H1 (cell line): ENCODE data around the gene FRRS1. TPM values are rescaled to one million over a fixed set of nuclear protein-coding genes. Genes with fewer than 3 reads are reported as not detected.

Source experiments
- CTCF ChIA-PET: fragments of 300-600 bp; sonication (Branson Sonifier 250); formaldehyde crosslinking; loops from one replicate; lab custom pipeline; 2021; ENCODE audit not compliant: partially characterized antibody; lab: Charles Lee
- POLR2A ChIA-PET: fragments of 300-600 bp; sonication (Branson Sonifier 250); formaldehyde crosslinking; loops from one replicate; lab custom pipeline; 2021; ENCODE audit warnings: inconsistent platforms; ENCODE audit not compliant: partially characterized antibody; lab: Charles Lee
- DNase-seq, 2 experiments: peaks; one replicate each; pipeline versions ENCODE4 v3.0.0 to v3.0.0-alpha.2; 2010 to 2022; ENCODE audit warnings: low spot score in 2 of 2, low read depth in 1 of 2, mixed read lengths in 1 of 2
- FAIRE-seq: peaks from 2 replicates; lab custom pipeline; 2011; peaks lifted over from hg19 to GRCh38; lab: Jason Lieb, UNC
- H2AFZ ChIP-seq: 2 replicates; pipeline ENCODE4 v1.8.1; 2012; ENCODE audit warnings: low read length, inconsistent platforms
- H2AK5ac ChIP-seq: 2 replicates; pipeline ENCODE4 v1.6.1; 2013; ENCODE audit warnings: low read depth, low read length
- H2BK120ac ChIP-seq: replicated peaks from 2 replicates; pipeline ENCODE3; 2013; ENCODE audit warnings: low read depth, low read length, inconsistent platforms
- H2BK12ac ChIP-seq: 2 replicates; pipeline ENCODE4 v1.6.1; 2013; ENCODE audit warnings: low read depth, low read length
- H2BK15ac ChIP-seq: 2 replicates; pipeline ENCODE4 v1.6.1; 2013; ENCODE audit warnings: low read length
- H2BK20ac ChIP-seq: 2 replicates; pipeline ENCODE4 v1.6.1; 2013; ENCODE audit warnings: low read length
- H2BK5ac ChIP-seq: 2 replicates; pipeline ENCODE4 v1.6.1; 2013; ENCODE audit warnings: low read depth, low read length
- H3K14ac ChIP-seq: 2 replicates; pipeline ENCODE4 v1.6.1; 2013; ENCODE audit warnings: inconsistent platforms; ENCODE audit not compliant: insufficient read length
- H3K18ac ChIP-seq: 2 replicates; pipeline ENCODE4 v1.6.1; 2013; ENCODE audit warnings: low read length; ENCODE audit errors: extremely low read depth
- H3K23ac ChIP-seq: 2 replicates; pipeline ENCODE4 v1.6.1; 2013; ENCODE audit warnings: inconsistent platforms; ENCODE audit not compliant: insufficient read length
- H3K23me2 ChIP-seq: 2 replicates; pipeline ENCODE4 v1.6.1; 2013; ENCODE audit warnings: low read depth, low read length
- H3K27ac ChIP-seq: 2 replicates; pipeline ENCODE4 v1.6.1; 2011; ENCODE audit warnings: low read depth, low read length, inconsistent platforms
- H3K27me3 ChIP-seq, 4 experiments: replicated peaks in 1 of 4; 1 replicate in 1 of 4; 2 replicates in 3 of 4; pipeline versions ENCODE4 v1.6.1 to v1.8.1; 2011 to 2013; ENCODE audit warnings: low read length in 3 of 4, mild to moderate bottlenecking in 3 of 4, inconsistent platforms in 2 of 4, mixed read lengths in 2 of 4, moderate library complexity in 1 of 4; ENCODE audit not compliant: control insufficient read depth in 3 of 4, insufficient read depth in 3 of 4; ENCODE audit errors: extremely low read depth in 1 of 4
- H3K36me3 ChIP-seq, 4 experiments: 2 replicates each; pipeline versions ENCODE4 v1.6.1 to v1.8.1; 2011 to 2013; ENCODE audit warnings: mild to moderate bottlenecking in 4 of 4, low read length in 3 of 4, moderate library complexity in 2 of 4, control low read depth in 1 of 4, inconsistent platforms in 1 of 4; ENCODE audit not compliant: insufficient read depth in 4 of 4, control insufficient read depth in 2 of 4
- H3K4ac ChIP-seq: replicated peaks from 2 replicates; pipeline ENCODE3; 2013; ENCODE audit warnings: low read length, low read depth, mixed read lengths, inconsistent platforms; ENCODE audit not compliant: insufficient read length
- H3K4me1 ChIP-seq, 4 experiments: replicated peaks in 1 of 4; 1 replicate in 1 of 4; 2 replicates in 3 of 4; pipeline versions ENCODE4 v1.6.1 to v1.8.1; 2011 to 2013; ENCODE audit warnings: low read length in 3 of 4, inconsistent platforms in 2 of 4, mixed read lengths in 1 of 4; ENCODE audit not compliant: insufficient read depth in 4 of 4, control insufficient read depth in 3 of 4
- H3K4me2 ChIP-seq, 2 experiments: 2 replicates each; pipeline versions ENCODE4 v1.6.1 to v1.8.1; 2011 to 2013; ENCODE audit warnings: low read depth in 2 of 2, low read length in 2 of 2, control low read depth in 1 of 2, inconsistent platforms in 1 of 2, mild to moderate bottlenecking in 1 of 2; ENCODE audit not compliant: insufficient read depth in 1 of 2
- H3K4me3 ChIP-seq, 4 experiments: fragments of 200-600, 300-600 bp in 1 of 4; sonication (generic), shearing (Covaris generic), sonication (Bioruptor Twin) in 1 of 4; 2 replicates each; pipeline versions ENCODE4 v1.5.1 to v1.8.1; 2011 to 2016; ENCODE audit warnings: low read length in 4 of 4, low read depth in 3 of 4, control low read depth in 2 of 4, inconsistent platforms in 2 of 4, mild to moderate bottlenecking in 2 of 4, mixed read lengths in 1 of 4, moderate library complexity in 1 of 4; ENCODE audit not compliant: insufficient read depth in 2 of 4; ENCODE audit errors: extremely low read depth in 1 of 4
- H3K56ac ChIP-seq: replicated peaks from 2 replicates; pipeline ENCODE3; 2013; ENCODE audit warnings: low read depth, mild to moderate bottlenecking, mixed read lengths, low read length, inconsistent platforms; ENCODE audit not compliant: insufficient read length
- H3K79me1 ChIP-seq: 2 replicates; pipeline ENCODE4 v1.6.1; 2013; ENCODE audit warnings: low read depth, low read length, control low read depth
- H3K79me2 ChIP-seq, 2 experiments: 2 replicates each; pipeline versions ENCODE4 v1.6.1 to v1.8.1; 2012 to 2013; ENCODE audit warnings: low read length in 2 of 2, mild to moderate bottlenecking in 2 of 2, inconsistent platforms in 1 of 2; ENCODE audit not compliant: insufficient read depth in 2 of 2, control insufficient read depth in 1 of 2
- H3K9ac ChIP-seq, 4 experiments: replicated peaks in 1 of 4; 1 replicate in 1 of 4; 2 replicates in 3 of 4; pipeline versions ENCODE4 v1.6.1 to v1.8.1; 2011 to 2013; ENCODE audit warnings: low read depth in 3 of 4, low read length in 3 of 4, control low read depth in 2 of 4, mild to moderate bottlenecking in 2 of 4, moderate library complexity in 2 of 4, inconsistent platforms in 1 of 4; ENCODE audit errors: extremely low read depth in 1 of 4
- H3K9me3 ChIP-seq, 2 experiments: 2 replicates each; pipeline versions ENCODE4 v1.6.1 to v1.8.1; 2012 to 2013; ENCODE audit warnings: mild to moderate bottlenecking in 2 of 2, moderate library complexity in 2 of 2, control low read depth in 1 of 2, inconsistent platforms in 1 of 2, low read depth in 1 of 2, low read length in 1 of 2, mixed read lengths in 1 of 2; ENCODE audit not compliant: insufficient read depth in 2 of 2
- H4K20me1 ChIP-seq, 2 experiments: replicated peaks in 1 of 2; 2 replicates each; pipeline versions ENCODE3 to v1.8.1; 2011 to 2013; ENCODE audit warnings: inconsistent platforms in 2 of 2, low read length in 2 of 2, mild to moderate bottlenecking in 1 of 2; ENCODE audit not compliant: insufficient read depth in 2 of 2, control insufficient read depth in 1 of 2
- H4K5ac ChIP-seq: 2 replicates; pipeline ENCODE4 v1.6.1; 2013; ENCODE audit warnings: low read length, low read depth, mixed read lengths, inconsistent platforms; ENCODE audit not compliant: insufficient read length
- H4K8ac ChIP-seq: 2 replicates; pipeline ENCODE4 v1.8.0; 2013; ENCODE audit warnings: mild to moderate bottlenecking, moderate library complexity, low read length, inconsistent platforms; ENCODE audit not compliant: insufficient read depth; ENCODE audit errors: extremely low read depth
- H4K91ac ChIP-seq: replicated peaks from 2 replicates; pipeline ENCODE3; 2013; ENCODE audit warnings: low read length, mixed read lengths, inconsistent platforms; ENCODE audit not compliant: insufficient read length
- ATF3 ChIP-seq: IDR thresholded peaks from 2 replicates; pipeline ENCODE4 v1.6.1; 2011; ENCODE audit warnings: low read depth, mild to moderate bottlenecking, low read length; ENCODE audit not compliant: insufficient read depth
- BCL11A ChIP-seq, 2 experiments: IDR thresholded peaks; one replicate each; pipeline ENCODE4 v1.6.1; 2011; ENCODE audit warnings: low read depth in 2 of 2, low read length in 2 of 2, mild to moderate bottlenecking in 2 of 2
- CBX8 ChIP-seq: fragments of 300-800, 300-1000 bp; sonication (generic); IDR thresholded peaks from 2 replicates; pipeline ENCODE4 v1.7.1; 2016; ENCODE audit warnings: low read depth, low read length, borderline replicate concordance
- CREB1 ChIP-seq: IDR thresholded peaks from 2 replicates; pipeline ENCODE4 v1.6.1; 2012; ENCODE audit warnings: inconsistent platforms
- EP300 ChIP-seq, 2 experiments: IDR thresholded peaks; 1 replicate in 1 of 2; 2 replicates in 1 of 2; pipeline ENCODE4 v1.6.1; 2011 to 2012; ENCODE audit warnings: low read depth in 2 of 2, low read length in 2 of 2, mild to moderate bottlenecking in 2 of 2, borderline replicate concordance in 1 of 2, inconsistent platforms in 1 of 2, moderate library complexity in 1 of 2
- KDM4A ChIP-seq: IDR thresholded peaks from one replicate; pipeline ENCODE4 v1.7.1; 2012; ENCODE audit warnings: low read depth, mild to moderate bottlenecking, moderate library complexity, low read length, inconsistent platforms; ENCODE audit not compliant: severe bottlenecking
- KDM5A ChIP-seq: fragments of 200-600 bp; IDR thresholded peaks from 2 replicates; pipeline ENCODE4 v1.7.1; 2012; ENCODE audit warnings: mild to moderate bottlenecking, low read length, inconsistent platforms, mixed read lengths
- MAFK ChIP-seq: IDR thresholded peaks from 2 replicates; pipeline ENCODE4 v1.6.1; 2012; ENCODE audit warnings: low read depth, mild to moderate bottlenecking, improper control_type of control experiment, low read length
- SP2 ChIP-seq: IDR thresholded peaks from 2 replicates; pipeline ENCODE4 v1.6.1; 2012; ENCODE audit warnings: mild to moderate bottlenecking, low read length, inconsistent platforms
- TAF1 ChIP-seq: IDR thresholded peaks from 2 replicates; pipeline ENCODE4 v1.6.1; 2011; ENCODE audit warnings: mild to moderate bottlenecking, low read depth, low read length
- TEAD4 ChIP-seq: IDR thresholded peaks from 2 replicates; pipeline ENCODE4 v1.6.1; 2012; ENCODE audit warnings: low read depth, low read length, inconsistent platforms, mixed read lengths
- whole genome bisulfite sequencing, 2 experiments: shearing (Covaris generic) in 1 of 2; methylation state at CpG; one replicate each; pipeline versions ENCODE4 v1.1.6 to v1.1.7; 2013 to 2015; ENCODE audit warnings: low lambda C conversion rate in 2 of 2, mixed read lengths in 2 of 2, inconsistent platforms in 1 of 2, low coverage in 1 of 2, missing lambda C conversion rate in 1 of 2; ENCODE audit not compliant: insufficient replicate concordance in 2 of 2, insufficient coverage in 1 of 2, insufficient read length in 1 of 2; ENCODE audit errors: extremely low coverage in 1 of 2, missing lambda C conversion rate in 1 of 2; 5-methylcytosine and 5-hydroxymethylcytosine counted together
- polyA plus RNA-seq, 7 experiments: library from polyadenylated mRNA; depleted of rRNA in 3 of 7; stranded (reverse) in 5 of 7; unstranded in 2 of 7; fragments of >200 nt in 5 of 7; fragments of 200-250 nt in 2 of 7; gene quantifications; 1 replicate in 5 of 7; 2 replicates in 1 of 7; 4 replicates in 1 of 7; pipeline versions ENCODE4 v1.2.1 to v1.2.3, GENCODE V29; 2011 to 2013; ENCODE audit warnings: missing spikeins in 2 of 7, mixed read lengths in 2 of 7
- total RNA-seq: library from RNA; stranded (reverse); fragmentation: NEBNext Ultra II Directional; extraction: Animal tissue kit (Norgen Biotek cat#: 25700); gene quantifications from 2 replicates; pipeline ENCODE4 v1.2.1, GENCODE V29; 2021

Gene FRRS1
- total and polyA plus RNA-seq, 2 of the 8 experiments (the other 6 are each of a cell fraction or from before 2014, with no cell fraction given): 3.5 to 6.5 TPM

GRCh38 chr1:99674115-99675064, 92.0 kb downstream of the FRRS1 start:
- Histone ChIP-seq H3K23me2 (no peaks in the 10 kb centered on the region), H4K91ac (no peak overlapping the region), H3K4me3 (no peak overlapping the region), H2BK15ac (no peak overlapping the region), H2BK5ac (no peak overlapping the region), H3K56ac (no peak overlapping the region), H3K23ac (no peak overlapping the region), H3K9me3 (no peaks in the 10 kb centered on the region), H3K4ac (no peak overlapping the region), H4K20me1 (no peaks in the 10 kb centered on the region), H3K4me2 (no peak overlapping the region), H3K14ac (no peak overlapping the region), H2BK20ac (no peak overlapping the region), H2BK120ac (no peak overlapping the region), H3K9ac (no peak overlapping the region), H3K79me2 (no peaks in the 10 kb centered on the region), H2AK5ac (no peak overlapping the region), H2AFZ (no peak overlapping the region), H3K79me1 (no peaks in the 10 kb centered on the region), H3K18ac (no peak overlapping the region), H4K8ac (no peak overlapping the region), H3K27me3 (peaks cover 0 to 1% (median 0%) of the 10 kb centered on the region in 4 experiments; a peak in 1 of 7 replicates), H3K27ac (no peak overlapping the region), H4K5ac (no peak overlapping the region), H3K4me1 (no peaks in the 10 kb centered on the region), H3K36me3 (no peaks in the 10 kb centered on the region), H2BK12ac (no peak overlapping the region)
- POLR2A ChIA-PET: no interaction called here
- CTCF ChIA-PET: interaction anchor here (0.8 to 3.5 kb wide), 3 partner anchors 11 to 25 kb away, joined by 3 to 23 read pairs (median 3); no protein-coding TSS in a partner anchor
- 93% methylated on average over 6 of the region's 6 CpGs; no CpG with 5 or more reads in 1 of the 2 experiments for WGBS, 2 experiments
- no peak for DNase-seq
- FAIRE-seq: no peak
- TF ChIP-seq SP2 (no peak), KDM5A (no peak), EP300 (IDR thresholded peaks at IDR 0.05; ENCODE audit: borderline replicate concordance in 1 of 2, low read depth in 2 of 2, low read length in 2 of 2) (no peak), TEAD4 (no peak), TAF1 (no peak), MAFK (no peak), CBX8 (no peak), ATF3 (no peak), CREB1 (no peak), BCL11A (IDR thresholded peaks at IDR 0.05; ENCODE audit: low read depth in 2 of 2, low read length in 2 of 2) (no peak), KDM4A (no peak)
